B cell (primary cell): ENCODE measurements around the gene APLP2. TPM values are rescaled to one million over a fixed set of nuclear protein-coding genes. Genes with fewer than 3 reads are reported as not detected.

Source experiments
- ATAC-seq: fragments of 200-7000 bp; cut with Tn5 transposase; one replicate; pipeline ENCODE4 v1.10.0; 2021; ENCODE audit warnings: low read depth, mild to moderate bottlenecking, moderate number of reproducible peaks, moderate library complexity
- CTCF ChIA-PET: fragments of 350-600 bp; sonication (Branson Sonifier 250); formaldehyde crosslinking; loops from one replicate; lab custom pipeline; 2021; ENCODE audit warnings: antibody characterized with exemption, inconsistent platforms; lab: Charles Lee
- POLR2A ChIA-PET: fragments of 350-600 bp; sonication (Branson Sonifier 250); formaldehyde crosslinking; loops from one replicate; lab custom pipeline; 2021; ENCODE audit warnings: antibody characterized with exemption; lab: Charles Lee
- DNase-seq: peaks from one replicate; pipeline ENCODE4 v3.0.0; 2013
- H2AFZ ChIP-seq: 2 replicates; pipeline ENCODE4 v1.6.1; 2012; ENCODE audit warnings: mild to moderate bottlenecking, low read depth, low read length; ENCODE audit not compliant: insufficient read depth, poor library complexity, severe bottlenecking
- H3K27ac ChIP-seq, 2 donors: 1 replicate in 1 of 2; 2 replicates in 1 of 2; pipeline ENCODE4 v1.5.1; 2012 to 2013; ENCODE audit warnings: low read length in 2 of 2, mild to moderate bottlenecking in 2 of 2, moderate library complexity in 1 of 2
- H3K27me3 ChIP-seq, 4 experiments: fragments of 200-600 bp in 1 of 4; sonication (generic) in 1 of 4; replicated peaks in 1 of 4; 1 replicate in 2 of 4; 2 replicates in 2 of 4; pipeline versions ENCODE4 v1.6.1 to v1.7.0; 2013 to 2016; ENCODE audit warnings: low read length in 3 of 4, mild to moderate bottlenecking in 2 of 4, mixed read lengths in 1 of 4, moderate library complexity in 1 of 4; ENCODE audit not compliant: insufficient read depth in 4 of 4, control insufficient read depth in 3 of 4; ENCODE audit errors: control extremely low read depth in 1 of 4
- H3K36me3 ChIP-seq, 2 experiments: replicated peaks in 1 of 2; 1 replicate in 1 of 2; 2 replicates in 1 of 2; pipeline versions ENCODE4 v1.6.1 to v1.7.1; 2013; ENCODE audit warnings: low read length in 1 of 2; ENCODE audit not compliant: insufficient read depth in 2 of 2, control insufficient read depth in 1 of 2; ENCODE audit errors: control extremely low read depth in 1 of 2, extremely low read depth in 1 of 2
- H3K4me1 ChIP-seq, 2 donors: fragments of 200-600 bp in 1 of 2; sonication (generic) in 1 of 2; 1 replicate in 1 of 2; 2 replicates in 1 of 2; pipeline versions ENCODE4 v1.5.1 to v1.6.1; 2013 to 2017; ENCODE audit warnings: low read length in 2 of 2; ENCODE audit not compliant: control insufficient read depth in 2 of 2, insufficient read depth in 2 of 2
- H3K4me2 ChIP-seq: replicated peaks from 2 replicates; pipeline ENCODE3; 2012; ENCODE audit warnings: mild to moderate bottlenecking, low read depth, low read length; ENCODE audit not compliant: poor library complexity, severe bottlenecking
- H3K4me3 ChIP-seq, 5 experiments: fragments of 200-600 bp in 1 of 5; sonication (generic) in 1 of 5; 1 replicate in 3 of 5; 2 replicates in 2 of 5; pipeline versions ENCODE4 v1.5.1 to v1.7.0; 2011 to 2016; ENCODE audit warnings: low read length in 4 of 5, mild to moderate bottlenecking in 4 of 5, low read depth in 2 of 5, control low read depth in 1 of 5, moderate library complexity in 1 of 5; ENCODE audit not compliant: insufficient read depth in 1 of 5; ENCODE audit errors: control extremely low read depth in 1 of 5, extremely low read depth in 1 of 5
- H3K79me2 ChIP-seq: fragments of 200-600 bp; sonication (generic); one replicate; pipeline ENCODE4 v1.6.0; 2016; ENCODE audit warnings: low read length; ENCODE audit not compliant: control insufficient read depth, insufficient read depth
- H3K9ac ChIP-seq: fragments of 200-600 bp; sonication (generic); 2 replicates; pipeline ENCODE4 v1.6.1; 2017; ENCODE audit warnings: mild to moderate bottlenecking, low read length, moderate library complexity
- H3K9me3 ChIP-seq, 3 donors: one replicate each; pipeline versions ENCODE4 v1.6.1 to v1.7.1; 2013; ENCODE audit warnings: low read length in 2 of 3; ENCODE audit not compliant: control insufficient read depth in 2 of 3, insufficient read depth in 1 of 3; ENCODE audit errors: control extremely low read depth in 1 of 3
- H4K20me1 ChIP-seq: 2 replicates; pipeline ENCODE4 v1.6.0; 2012; ENCODE audit warnings: mild to moderate bottlenecking, low read length; ENCODE audit not compliant: insufficient read depth, control insufficient read depth, poor library complexity, severe bottlenecking
- H3K27ac Mint-ChIP-seq: one replicate; pipeline ENCODE4 v1.8.0; 2021; ENCODE audit warnings: mixed read lengths
- H3K27me3 Mint-ChIP-seq: one replicate; pipeline ENCODE4 v1.8.0; 2021; ENCODE audit warnings: mixed read lengths
- H3K4me1 Mint-ChIP-seq: one replicate; pipeline ENCODE4 v1.8.0; 2021; ENCODE audit warnings: mixed read lengths
- H3K4me3 Mint-ChIP-seq: one replicate; pipeline ENCODE4 v1.8.0; 2021; ENCODE audit warnings: mixed read lengths
- H3K9me3 Mint-ChIP-seq: one replicate; pipeline ENCODE4 v1.8.0; 2022; ENCODE audit warnings: mixed read lengths; ENCODE audit not compliant: insufficient read depth
- CTCF ChIP-seq: fragments of 200-600 bp; IDR thresholded peaks from one replicate; pipeline ENCODE4 v1.8.0; 2022; ENCODE audit warnings: antibody characterized with exemption, mild to moderate bottlenecking
- EZH2 ChIP-seq: IDR thresholded peaks from 2 replicates; pipeline ENCODE4 v1.6.1; 2012; ENCODE audit warnings: borderline replicate concordance, low read depth, mild to moderate bottlenecking, moderate library complexity, low read length; ENCODE audit not compliant: insufficient read depth, poor library complexity, severe bottlenecking
- WGBS: methylation state at CpG from one replicate; pipeline ENCODE4 v1.1.5; 2013; ENCODE audit warnings: missing lambda C conversion rate; ENCODE audit not compliant: insufficient coverage; 5-methylcytosine and 5-hydroxymethylcytosine counted together
- intact Hi-C: fragments of 100-400 bp; cut with micrococcal nuclease; formaldehyde crosslinking; loops from one replicate; pipeline ENCODE4 v1.10.0; 2022
- polyA plus RNA-seq: library from polyadenylated mRNA; depleted of rRNA; stranded (reverse); fragments of >200 nt; gene quantifications from 2 replicates; pipeline ENCODE4 v1.2.3, GENCODE V29; 2012
- total RNA-seq, 2 donors: library from RNA; stranded (reverse); fragments of 120-200 nt in 1 of 2; gene quantifications; 1 replicate in 1 of 2; 2 replicates in 1 of 2; pipeline versions ENCODE4 v1.2.3 to v1.2.4, GENCODE V29; 2013 to 2022

APLP2 gene
- total and polyA plus RNA-seq, 2 donors (not counting 1 experiment from before 2014, with no cell fraction given): 84.2 to 102 TPM

- CTCF ChIA-PET: interaction anchor here (0.7 kb wide), 1 partner anchor 12 kb away, joined by 4 read pairs; no protein-coding TSS in a partner anchor
- Histone ChIP-seq H4K20me1 (no peaks in the 10 kb centered on the region), H3K9me3 (peaks cover 0 to 5% (median 0%) of the 10 kb centered on the region in 3 donors), H3K9ac (no peak overlapping the region), H3K27ac (no peak overlapping the region), H3K4me2 (no peak overlapping the region), H3K36me3 (no peaks in the 10 kb centered on the region), H3K4me1 (peaks cover 4% of the 10 kb centered on the region in 2 donors), H3K4me3 (no peak overlapping the region), H3K79me2 (no peaks in the 10 kb centered on the region), H2AFZ (no peak overlapping the region), H3K27me3 (peaks cover 0 to 13% (median 1%) of the 10 kb centered on the region in 4 experiments)
- WGBS: no CpG with 5 or more reads among the region's 1 CpG
- no peak overlapping the region for H3K4me3 Mint-ChIP-seq
- TF ChIP-seq CTCF (no peak), EZH2 (no peak)
- intact Hi-C loops: no loop called here
- H3K27me3 Mint-ChIP-seq: peaks cover 23% of the 10 kb centered on the region
- no peaks in the 10 kb centered on the region for H3K9me3 Mint-ChIP-seq
- peaks cover 4% of the 10 kb centered on the region for H3K4me1 Mint-ChIP-seq
- POLR2A ChIA-PET: no interaction called here
- no peak overlapping the region for H3K27ac Mint-ChIP-seq
- DNase-seq (no peak), ATAC-seq (no peak)
Measured at GRCh38 chr11:130047141-130047540, 22.6 kb upstream of the APLP2 start.

- Mint-ChIP-seq H3K27ac (no peak overlapping the region), H3K4me1 (no peaks in the 10 kb centered on the region), H3K9me3 (no peaks in the 10 kb centered on the region), H3K27me3 (peaks cover 14% of the 10 kb centered on the region), H3K4me3 (no peak overlapping the region)
- Histone ChIP-seq H4K20me1 (no peaks in the 10 kb centered on the region), H3K4me3 (no peak overlapping the region), H3K4me1 (no peaks in the 10 kb centered on the region), H3K27me3 (peaks cover 0 to 14% (median 5%) of the 10 kb centered on the region in 4 experiments), H3K79me2 (no peaks in the 10 kb centered on the region), H3K4me2 (no peak overlapping the region), H3K36me3 (no peaks in the 10 kb centered on the region), H2AFZ (no peak overlapping the region), H3K27ac (no peak overlapping the region), H3K9ac (no peak overlapping the region), H3K9me3 (peaks cover 0 to 4% (median 2%) of the 10 kb centered on the region in 3 donors)
- TF ChIP-seq EZH2 (no peak), CTCF (no peak)
- intact Hi-C loops: no loop called here
- CTCF ChIA-PET: no interaction called here
- ATAC-seq: no peak
- DNase-seq: no peak
- WGBS: no CpG with 5 or more reads among the region's 1 CpG
- POLR2A ChIA-PET: no interaction called here
Measured at GRCh38 chr11:130049328-130049771, 20.3 kb upstream of the APLP2 start.
